ENCODE results near the gene ITGA5.

DNA sequence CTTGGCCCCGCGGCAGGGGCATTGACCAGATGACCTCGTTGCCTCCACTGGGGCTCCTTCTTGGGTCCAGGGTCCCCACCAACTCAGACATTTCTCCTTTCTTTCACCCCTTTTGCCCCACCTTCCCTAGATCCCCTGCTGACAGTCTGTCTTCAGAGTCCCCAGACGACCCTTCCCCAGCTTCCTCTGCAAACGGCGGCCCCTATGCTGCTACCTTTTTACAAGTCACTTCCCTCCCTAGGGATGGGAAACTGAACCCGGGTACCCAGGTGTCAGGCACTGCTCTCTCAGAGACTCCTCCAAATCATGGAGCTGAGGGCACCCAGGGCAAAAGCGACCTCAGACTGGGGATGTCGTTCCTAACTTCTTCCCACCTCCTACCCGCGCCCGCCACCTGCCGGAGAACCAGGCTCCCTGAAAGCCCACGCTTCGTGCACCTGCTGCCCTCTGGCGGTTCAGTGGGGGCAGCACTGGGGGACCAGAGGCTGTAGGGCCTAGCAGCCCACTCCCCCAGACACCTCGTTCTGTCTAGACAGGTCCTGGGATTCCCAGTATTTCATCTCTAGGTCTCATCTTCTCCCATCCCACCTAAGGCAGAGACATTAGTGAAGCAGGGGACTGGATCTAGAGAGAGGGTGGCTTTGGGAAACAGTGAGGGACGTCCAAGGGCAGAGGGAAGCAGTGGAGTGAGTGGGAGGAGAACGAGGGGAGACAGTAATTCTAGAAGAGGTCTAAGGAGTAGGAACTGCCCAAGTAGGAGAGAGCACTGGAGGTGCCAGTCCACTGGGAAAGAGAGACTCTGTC is 39.5 kb downstream of the ITGA5 start:
- TF ChIP-seq, protein P1, sequence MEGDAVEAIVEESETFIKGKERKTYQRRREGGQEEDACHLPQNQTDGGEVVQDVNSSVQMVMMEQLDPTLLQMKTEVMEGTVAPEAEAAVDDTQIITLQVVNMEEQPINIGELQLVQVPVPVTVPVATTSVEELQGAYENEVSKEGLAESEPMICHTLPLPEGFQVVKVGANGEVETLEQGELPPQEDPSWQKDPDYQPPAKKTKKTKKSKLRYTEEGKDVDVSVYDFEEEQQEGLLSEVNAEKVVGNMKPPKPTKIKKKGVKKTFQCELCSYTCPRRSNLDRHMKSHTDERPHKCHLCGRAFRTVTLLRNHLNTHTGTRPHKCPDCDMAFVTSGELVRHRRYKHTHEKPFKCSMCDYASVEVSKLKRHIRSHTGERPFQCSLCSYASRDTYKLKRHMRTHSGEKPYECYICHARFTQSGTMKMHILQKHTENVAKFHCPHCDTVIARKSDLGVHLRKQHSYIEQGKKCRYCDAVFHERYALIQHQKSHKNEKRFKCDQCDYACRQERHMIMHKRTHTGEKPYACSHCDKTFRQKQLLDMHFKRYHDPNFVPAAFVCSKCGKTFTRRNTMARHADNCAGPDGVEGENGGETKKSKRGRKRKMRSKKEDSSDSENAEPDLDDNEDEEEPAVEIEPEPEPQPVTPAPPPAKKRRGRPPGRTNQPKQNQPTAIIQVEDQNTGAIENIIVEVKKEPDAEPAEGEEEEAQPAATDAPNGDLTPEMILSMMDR (IDR thresholded peaks at IDR 0.05): peak; percentile 94 to 99 (median 98)
- TF ChIP-seq POLR2A (IDR thresholded peaks at IDR 0.05): no peak
- TF ChIP-seq POLR2AphosphoS5 (IDR thresholded peaks at IDR 0.05): peak; percentile 68

All from prostate gland (tissue), 2 donors.